HG02678 (cell line): ENCODE measurements around the gene L3MBTL1.

ENCODE experiments used
- ATAC-seq: cut with Tn5 transposase; IDR thresholded peaks from one replicate; pipeline ENCODE4 v1.9.1; 2021; ENCODE audit warnings: mild to moderate bottlenecking, moderate library complexity; ENCODE audit not compliant: unreplicated experiment

Gene L3MBTL1

GRCh38 chr20:43507150-43508080 is at the start of gene L3MBTL1:
Gene L3MBTL1 (plus strand): TSS chr20:43507697. CDS start chr20:43513504, 5,807 bp downstream.
- no peak for ATAC-seq

GRCh38 chr20:43458422-43458924 is 49.0 kb upstream of the L3MBTL1 start:
- ATAC-seq = peak; percentile 1

GRCh38 chr20:43459022-43459942 is 48.2 kb upstream of the L3MBTL1 start:
- no peak for ATAC-seq

- no peak for ATAC-seq
Measured at GRCh38 chr20:43460172-43460829, 47.2 kb upstream of the L3MBTL1 start.

- ATAC-seq = no peak
Measured at GRCh38 chr20:43460830-43461200, 46.7 kb upstream of the L3MBTL1 start.

- no peak for ATAC-seq
Measured at GRCh38 chr20:43461894-43462659, 45.4 kb upstream of the L3MBTL1 start.

GRCh38 chr20:43462660-43463526 is 44.6 kb upstream of the L3MBTL1 start:
- ATAC-seq = no peak

- no peak for ATAC-seq
Measured at GRCh38 chr20:43463527-43464218, 43.8 kb upstream of the L3MBTL1 start.

- ATAC-seq = no peak
Measured at GRCh38 chr20:43464219-43464790, 43.2 kb upstream of the L3MBTL1 start.

GRCh38 chr20:43465625-43465943 is 41.9 kb upstream of the L3MBTL1 start:
- ATAC-seq = no peak

GRCh38 chr20:43467589-43467988 is 39.9 kb upstream of the L3MBTL1 start:
- ATAC-seq = no peak

- ATAC-seq = no peak
Measured at GRCh38 chr20:43472671-43473380, 34.7 kb upstream of the L3MBTL1 start.

GRCh38 chr20:43473381-43473704 is 34.2 kb upstream of the L3MBTL1 start:
- no peak for ATAC-seq

- ATAC-seq = no peak
Measured at GRCh38 chr20:43477193-43477592, 30.3 kb upstream of the L3MBTL1 start.

- ATAC-seq = no peak
Measured at GRCh38 chr20:43477619-43478018, 29.9 kb upstream of the L3MBTL1 start.

- ATAC-seq = no peak
Measured at GRCh38 chr20:43490038-43490437, 17.5 kb upstream of the L3MBTL1 start.

- ATAC-seq = no peak
Measured at GRCh38 chr20:43492101-43492500, 15.4 kb upstream of the L3MBTL1 start.

GRCh38 chr20:43495388-43495787 is 12.1 kb upstream of the L3MBTL1 start:
- ATAC-seq = no peak
